Measurements from ENCODE around the gene PTGFRN. TPM values are rescaled to one million over a fixed set of nuclear protein-coding genes. Genes with fewer than 3 reads are reported as not detected.

Gene PTGFRN
- total RNA-seq, 8 experiments from 2014 or later = 30.3 to 246 (median 88.4) TPM

DNA sequence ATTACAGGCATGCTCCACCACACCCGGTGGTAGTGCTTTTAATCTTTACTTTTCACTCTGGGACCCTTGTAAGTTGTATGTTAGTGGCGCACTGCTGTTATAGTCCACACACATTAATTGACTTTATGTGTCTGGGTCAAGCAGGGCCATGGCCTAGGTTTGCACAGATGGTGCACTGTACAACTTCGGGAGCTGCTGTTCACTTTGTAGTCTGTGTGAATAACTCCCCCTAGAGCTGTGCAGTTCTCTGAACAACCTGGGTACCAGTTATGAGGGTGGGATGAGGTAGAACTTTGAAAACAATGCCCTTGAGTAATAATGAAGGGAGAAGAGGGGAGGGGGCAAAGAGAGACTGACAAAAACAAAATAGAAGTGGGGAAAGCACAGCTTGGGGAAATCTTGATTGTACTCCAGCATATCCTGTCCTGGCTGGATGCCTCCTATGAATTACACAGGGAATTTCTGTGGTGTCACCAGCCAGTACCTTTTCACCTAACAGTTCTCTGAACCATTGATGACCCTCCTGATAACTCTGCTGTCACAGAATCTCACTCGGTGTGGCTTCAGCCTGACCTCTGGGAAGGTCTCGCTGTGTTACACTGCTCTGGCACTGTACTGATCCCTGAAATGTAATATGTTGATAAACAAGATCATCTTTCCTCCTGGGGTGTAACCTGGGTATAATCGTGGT lies 2.2 kb downstream of the PTGFRN start:
- peaks cover 41 to 62% of the 10 kb centered on the region in 2 donors for H3K4me1 ChIP-seq (replicated peaks in 1 of 2)
- 62 to 79% (median 65%) methylated on average over 2 to 6 of the region's 6 CpGs; no CpG with 5 or more reads in 3 of the 10 experiments for WGBS, 10 experiments
- H3K4me3 ChIP-seq = peak overlapping the region in 3 of 5 donors; percentile 63 to 83 (median 66)
- in situ Hi-C loops (cut with MboI; ENCODE audit: low pct_unique_long_range_greater_than_20kb in 2 of 9, low sequenced_read_pairs in 9 of 9, unreplicated experiment in 9 of 9) = loop anchor here in 2 of 9 experiments (25.0 kb wide), 2 partner anchors 100 to 175 kb away; no protein-coding TSS in a partner anchor
- no peak overlapping the region for H3K27ac ChIP-seq
- ATAC-seq (replicated peaks in 6 of 8) = no peak

DNA sequence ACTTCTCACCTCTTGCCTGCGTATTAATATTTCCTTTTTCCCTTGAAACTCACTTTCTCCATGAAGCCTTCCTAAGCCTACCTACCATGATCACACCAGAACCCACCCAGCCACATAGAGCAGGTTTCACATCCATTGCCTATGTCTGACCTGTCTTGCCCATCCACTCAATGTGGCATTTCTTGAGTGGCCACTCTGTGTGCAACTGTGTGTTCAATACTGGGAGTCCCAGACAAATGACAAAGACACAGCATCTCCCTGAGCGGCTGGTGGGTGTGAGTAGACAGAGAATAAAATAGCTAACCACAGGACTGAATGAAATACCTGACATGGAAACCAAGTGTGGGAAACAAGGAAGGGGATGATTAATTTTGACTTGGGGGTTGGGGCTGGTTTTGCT lies 3.1 kb downstream of the PTGFRN start:
- ATAC-seq (replicated peaks in 6 of 8) = no peak
- in situ Hi-C loops (cut with MboI; ENCODE audit: low pct_unique_long_range_greater_than_20kb in 2 of 9, low sequenced_read_pairs in 9 of 9, unreplicated experiment in 9 of 9) = loop anchor here in 2 of 9 experiments (25.0 kb wide), 2 partner anchors 101 to 176 kb away; no protein-coding TSS in a partner anchor
- Histone ChIP-seq H3K27ac (no peak overlapping the region), H3K4me1 (replicated peaks in 1 of 2) (peaks cover 41 to 65% of the 10 kb centered on the region in 2 donors), H3K4me3 (no peak overlapping the region)
- 40 to 100% (median 83%) methylated on average over 1 to 2 of the region's 2 CpGs; no CpG with 5 or more reads in 2 of the 10 experiments for WGBS, 10 experiments

DNA sequence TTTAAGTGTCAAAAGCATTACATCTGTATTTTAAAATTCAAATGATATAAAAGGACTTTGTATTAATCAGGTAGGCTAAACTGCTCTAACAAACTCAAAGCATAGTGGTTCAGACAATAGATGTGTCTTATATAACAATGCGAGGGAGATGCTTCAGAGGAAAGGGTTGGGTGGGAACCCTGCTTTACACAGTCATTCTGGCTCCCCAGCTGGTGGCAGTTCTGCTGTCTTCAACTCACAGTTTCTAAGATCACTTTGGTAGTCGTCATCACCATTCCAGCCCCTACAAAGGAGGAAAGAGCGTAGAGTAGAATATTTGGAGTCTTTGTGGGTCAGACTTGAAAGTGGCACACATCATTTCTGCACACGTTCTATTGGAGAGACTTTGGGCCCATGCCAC lies 4.2 kb downstream of the PTGFRN start:
- H3K4me3 ChIP-seq = no peak overlapping the region
- H3K27ac ChIP-seq = no peak overlapping the region
- ATAC-seq (replicated peaks in 6 of 8) = no peak
- WGBS, 10 experiments = 62 to 100% (median 85%) methylated on average over 1 to 4 of the region's 4 CpGs; no CpG with 5 or more reads in 1 of the 10 experiments
- in situ Hi-C loops (cut with MboI; ENCODE audit: low pct_unique_long_range_greater_than_20kb in 2 of 9, low sequenced_read_pairs in 9 of 9, unreplicated experiment in 9 of 9) = loop anchor here in 2 of 9 experiments (25.0 kb wide), 2 partner anchors 102 to 177 kb away; no protein-coding TSS in a partner anchor
- H3K4me1 ChIP-seq (replicated peaks in 1 of 2) = peaks cover 37 to 62% of the 10 kb centered on the region in 2 donors

DNA sequence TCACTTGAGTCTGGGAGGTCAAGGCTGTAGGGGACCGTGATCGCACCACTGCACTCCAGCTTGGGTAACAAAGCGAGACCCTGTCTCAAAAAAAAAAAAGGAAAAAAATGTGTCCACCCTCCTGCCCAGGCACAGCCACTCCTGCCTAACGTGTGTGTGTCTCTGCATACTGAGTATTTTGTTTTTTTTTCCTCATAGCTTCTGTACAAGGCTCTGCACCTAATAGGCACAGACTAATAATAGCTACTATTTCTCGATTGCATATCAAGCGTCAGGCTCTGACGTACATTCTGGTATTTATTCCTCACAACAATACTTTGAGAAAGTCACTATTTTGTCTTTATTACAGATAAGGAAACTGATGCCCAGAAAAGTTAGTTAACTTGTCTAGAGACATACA lies 5.0 kb downstream of the PTGFRN start:
- Histone ChIP-seq H3K27ac (no peak overlapping the region), H3K4me1 (replicated peaks in 1 of 2) (peaks cover 30 to 56% of the 10 kb centered on the region in 2 donors), H3K4me3 (no peak overlapping the region)
- 73 to 100% (median 94%) methylated on average over 2 to 7 of the region's 7 CpGs for WGBS, 10 experiments
- ATAC-seq (replicated peaks in 6 of 8) = no peak
- in situ Hi-C loops (cut with MboI; ENCODE audit: low pct_unique_long_range_greater_than_20kb in 2 of 9, low sequenced_read_pairs in 9 of 9, unreplicated experiment in 9 of 9) = loop anchor here in 2 of 9 experiments (25.0 kb wide), 2 partner anchors 102 to 177 kb away; no protein-coding TSS in a partner anchor

DNA sequence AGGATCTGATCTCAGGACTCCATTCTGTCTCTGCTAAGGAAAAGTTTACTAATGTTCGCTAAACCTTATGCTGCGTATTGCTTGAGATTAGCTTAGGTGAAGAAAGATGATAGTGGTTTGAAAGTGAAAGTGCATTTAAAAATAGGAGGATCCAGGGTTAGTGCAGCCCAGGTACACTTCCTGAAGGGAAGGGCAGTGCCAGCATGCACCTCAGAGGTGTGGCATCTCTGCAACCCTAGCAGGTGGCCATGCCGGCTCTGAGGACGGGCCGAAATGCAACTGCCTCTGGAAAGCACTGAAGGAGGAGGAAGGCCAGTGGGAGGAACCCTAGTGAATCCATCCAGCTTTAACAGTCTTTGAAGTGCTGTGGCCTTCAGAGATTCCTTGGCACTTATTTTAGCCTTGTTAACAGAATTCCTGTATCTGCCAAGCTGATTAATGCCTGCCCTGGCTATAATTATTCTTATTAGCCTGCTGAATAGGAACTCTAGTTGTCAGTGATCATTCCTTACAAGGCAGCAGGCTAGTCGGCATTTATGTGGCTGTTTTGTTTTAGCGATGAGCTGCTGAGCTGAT lies 5.5 kb downstream of the PTGFRN start:
- in situ Hi-C loops (cut with MboI; ENCODE audit: low pct_unique_long_range_greater_than_20kb in 2 of 9, low sequenced_read_pairs in 9 of 9, unreplicated experiment in 9 of 9) = loop anchor here in 2 of 9 experiments (25.0 kb wide), 2 partner anchors 103 to 178 kb away; no protein-coding TSS in a partner anchor
- peak in 6 of 8 experiments; percentile 4 to 48 (median 38) for ATAC-seq (replicated peaks in 6 of 8)
- no peak overlapping the region for H3K27ac ChIP-seq
- H3K4me1 ChIP-seq (replicated peaks in 1 of 2) = peaks cover 30 to 56% of the 10 kb centered on the region in 2 donors
- WGBS, 10 experiments = 41 to 100% (median 60%) methylated on average over 1 to 7 of the region's 7 CpGs; no CpG with 5 or more reads in 1 of the 10 experiments
- no peak overlapping the region for H3K4me3 ChIP-seq

DNA sequence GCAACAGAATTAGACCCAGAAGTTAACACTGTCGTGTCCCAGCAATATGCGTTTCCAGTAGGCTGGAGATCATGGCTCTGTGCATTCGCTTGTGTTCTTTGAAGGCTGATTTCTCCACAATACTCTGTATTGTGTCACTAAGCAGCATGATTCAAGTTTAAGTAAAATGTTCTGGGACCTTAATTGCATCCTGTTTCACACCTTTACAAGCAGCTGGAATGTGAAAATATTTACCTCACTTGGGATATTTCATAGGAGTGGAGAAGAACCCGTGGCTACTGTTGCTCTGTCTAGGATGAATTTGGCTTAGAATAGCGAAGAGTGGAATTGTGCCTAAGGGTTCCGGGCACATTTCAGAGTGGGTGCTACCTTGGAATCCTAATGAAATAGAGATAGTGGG lies 6.3 kb downstream of the PTGFRN start:
- 66 to 100% (median 79%) methylated on average over 1 to 6 of the region's 6 CpGs; no CpG with 5 or more reads in 2 of the 10 experiments for WGBS, 10 experiments
- H3K27ac ChIP-seq = no peak overlapping the region
- in situ Hi-C loops (cut with MboI; ENCODE audit: low pct_unique_long_range_greater_than_20kb in 2 of 9, low sequenced_read_pairs in 9 of 9, unreplicated experiment in 9 of 9) = loop anchor here in 2 of 9 experiments (25.0 kb wide), 2 partner anchors 104 to 179 kb away; no protein-coding TSS in a partner anchor
- peaks cover 29 to 56% of the 10 kb centered on the region in 2 donors for H3K4me1 ChIP-seq (replicated peaks in 1 of 2)
- no peak overlapping the region for H3K4me3 ChIP-seq
- ATAC-seq (replicated peaks in 6 of 8) = peak in 1 of 8 experiments; percentile 23

DNA sequence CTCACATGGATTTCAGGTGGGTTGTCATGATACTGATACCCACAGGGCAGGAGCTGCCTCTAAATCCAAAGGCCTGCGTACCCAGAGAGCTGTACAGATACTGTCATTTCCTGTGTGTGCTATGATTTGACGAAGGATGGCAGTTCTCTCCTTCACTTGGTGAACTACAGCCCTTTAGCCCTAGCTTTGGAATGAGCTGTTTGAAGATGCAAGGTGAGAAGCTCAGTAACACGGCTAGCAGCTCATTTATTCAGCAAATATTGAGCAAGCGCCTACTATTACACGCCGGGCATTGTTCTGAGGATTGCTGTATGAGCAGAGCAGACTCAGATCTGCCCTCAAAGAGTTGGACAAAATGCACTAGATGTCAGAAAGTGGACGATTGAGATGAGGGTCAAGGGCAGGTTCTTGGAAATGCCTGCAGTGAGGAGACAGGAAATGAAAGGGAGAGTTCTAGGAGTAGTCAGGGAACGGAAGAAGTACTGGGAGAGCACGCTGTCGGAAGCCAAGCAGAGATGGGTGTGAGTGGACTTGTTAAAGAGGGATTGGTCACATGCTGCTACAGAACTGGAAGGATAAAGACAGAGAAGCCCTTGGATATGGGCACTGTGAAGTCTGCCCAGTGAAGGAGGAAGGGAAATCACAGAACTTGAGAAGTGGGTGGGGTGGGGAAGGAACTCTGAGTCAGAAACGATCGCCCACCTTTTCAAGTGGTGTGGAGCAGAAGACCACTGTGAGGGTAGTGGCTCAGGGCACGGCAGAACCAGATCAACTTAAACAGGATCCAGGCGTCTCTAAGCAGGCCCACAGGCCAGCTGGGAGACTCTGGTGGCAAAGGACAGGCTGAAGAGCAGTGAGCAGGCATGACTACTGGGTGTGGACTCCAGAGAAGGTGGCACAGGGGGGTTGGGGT lies 7.1 kb downstream of the PTGFRN start:
- in situ Hi-C loops (cut with MboI; ENCODE audit: low pct_unique_long_range_greater_than_20kb in 2 of 9, low sequenced_read_pairs in 9 of 9, unreplicated experiment in 9 of 9) = loop anchor here in 2 of 9 experiments (25.0 kb wide), 2 partner anchors 104 to 179 kb away; no protein-coding TSS in a partner anchor
- no peak overlapping the region for H3K4me3 ChIP-seq
- peaks cover 22 to 48% of the 10 kb centered on the region in 2 donors for H3K4me1 ChIP-seq (replicated peaks in 1 of 2)
- 41 to 97% (median 90%) methylated on average over 1 to 14 of the region's 14 CpGs; no CpG with 5 or more reads in 1 of the 10 experiments for WGBS, 10 experiments
- H3K27ac ChIP-seq = no peak overlapping the region
- ATAC-seq (replicated peaks in 6 of 8) = peak in 4 of 8 experiments; percentile 10 to 84 (median 66)

DNA sequence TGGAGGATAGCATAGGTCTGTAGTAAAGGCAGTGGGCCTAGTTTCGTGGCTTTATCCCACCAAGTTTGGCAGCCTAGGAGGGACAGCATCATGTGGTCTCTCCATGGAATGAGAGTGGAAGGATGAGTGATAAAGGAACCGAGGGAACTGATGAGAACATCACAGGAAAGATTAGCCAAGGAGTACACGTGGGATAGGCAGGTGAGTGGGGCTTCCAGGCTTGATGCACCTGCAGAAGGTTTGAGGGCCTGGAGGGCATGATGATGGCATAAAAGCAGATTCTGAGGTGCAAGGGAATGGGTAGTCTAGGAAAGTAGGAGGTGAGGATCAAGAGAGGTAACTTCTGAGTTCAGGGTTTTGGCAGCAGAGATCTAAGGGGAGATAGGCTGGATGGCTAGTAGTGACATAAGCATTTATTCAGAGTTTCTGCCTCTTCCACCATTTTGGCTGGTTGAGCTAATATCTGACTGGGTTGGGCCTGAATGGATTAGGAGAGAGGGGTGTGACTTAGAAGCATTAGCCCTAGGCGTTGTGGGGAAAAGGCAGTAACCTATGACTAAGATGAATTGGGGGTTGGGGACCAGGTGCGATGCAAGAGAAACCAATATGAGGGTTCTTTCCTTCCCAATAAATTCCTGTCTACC lies 9.1 kb downstream of the PTGFRN start:
- ATAC-seq (replicated peaks in 6 of 8) = peak in 3 of 8 experiments; percentile 10 to 45 (median 38)
- Histone ChIP-seq H3K27ac (no peak overlapping the region), H3K4me3 (no peak overlapping the region), H3K4me1 (replicated peaks in 1 of 2) (peaks cover 16 to 30% of the 10 kb centered on the region in 2 donors)
- in situ Hi-C loops (cut with MboI; ENCODE audit: low pct_unique_long_range_greater_than_20kb in 2 of 9, low sequenced_read_pairs in 9 of 9, unreplicated experiment in 9 of 9) = loop anchor here in 2 of 9 experiments (25.0 kb wide), 2 partner anchors 107 to 182 kb away; no protein-coding TSS in a partner anchor
- 76 to 100% (median 89%) methylated on average over 1 to 5 of the region's 5 CpGs; no CpG with 5 or more reads in 2 of the 10 experiments for WGBS, 10 experiments

DNA sequence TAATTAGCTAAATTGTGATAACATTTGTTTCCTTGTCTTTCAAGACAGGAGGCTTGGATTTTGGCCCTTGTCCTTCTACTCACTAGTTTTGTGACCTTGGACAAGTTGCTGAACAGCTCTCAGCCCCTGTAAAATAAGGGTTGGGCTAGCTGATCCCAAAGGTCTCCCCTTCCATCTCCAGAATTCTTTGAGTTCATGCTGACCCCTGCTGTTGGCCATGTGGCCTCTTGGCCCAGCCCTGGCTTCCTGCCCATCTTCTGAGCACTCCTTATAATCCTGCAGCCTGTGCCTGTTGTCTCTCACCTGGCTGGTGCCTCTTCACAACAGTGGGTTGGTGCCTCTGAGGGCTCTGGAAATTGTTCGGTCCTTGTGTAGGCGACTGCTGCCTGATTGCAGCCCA lies 10.1 kb downstream of the PTGFRN start:
- H3K27ac ChIP-seq = no peak overlapping the region
- H3K4me1 ChIP-seq (replicated peaks in 1 of 2) = peaks cover 16 to 24% of the 10 kb centered on the region in 2 donors
- in situ Hi-C loops (cut with MboI; ENCODE audit: low pct_unique_long_range_greater_than_20kb in 2 of 9, low sequenced_read_pairs in 9 of 9, unreplicated experiment in 9 of 9) = loop anchor here in 2 of 9 experiments (25.0 kb wide), 2 partner anchors 108 to 183 kb away; no protein-coding TSS in a partner anchor
- no peak overlapping the region for H3K4me3 ChIP-seq
- no peak for ATAC-seq (replicated peaks in 6 of 8)
- 29 to 100% (median 75%) methylated on average over 1 to 2 of the region's 2 CpGs; no CpG with 5 or more reads in 6 of the 10 experiments for WGBS, 10 experiments

DNA sequence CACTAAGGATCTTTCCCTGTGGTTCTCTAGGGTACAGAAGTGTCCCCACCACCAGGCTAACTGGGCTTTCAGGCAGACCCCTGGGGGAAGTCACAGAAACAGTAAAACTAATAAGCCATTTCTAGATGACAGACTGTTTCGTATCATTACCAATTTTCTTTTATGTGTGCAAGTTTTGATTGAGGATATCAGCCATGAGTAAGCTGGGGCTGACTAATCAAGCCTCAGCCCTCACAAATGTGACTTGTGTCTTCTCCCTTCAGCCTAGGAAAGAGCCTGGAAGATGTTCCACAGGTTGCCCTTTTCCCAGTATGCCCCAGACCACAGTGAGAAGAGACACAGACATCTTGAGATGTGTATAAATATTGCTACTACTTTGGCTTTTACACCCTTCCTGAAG lies 10.5 kb downstream of the PTGFRN start:
- H3K4me3 ChIP-seq = no peak overlapping the region
- in situ Hi-C loops (cut with MboI; ENCODE audit: low pct_unique_long_range_greater_than_20kb in 2 of 9, low sequenced_read_pairs in 9 of 9, unreplicated experiment in 9 of 9) = loop anchor here in 2 of 9 experiments (25.0 kb wide), 2 partner anchors 108 to 183 kb away; no protein-coding TSS in a partner anchor
- 86 to 100% (median 94%) methylated on average over 1 of the region's 1 CpG; no CpG with 5 or more reads in 6 of the 10 experiments for WGBS, 10 experiments
- no peak overlapping the region for H3K27ac ChIP-seq
- no peak for ATAC-seq (replicated peaks in 6 of 8)
- H3K4me1 ChIP-seq (replicated peaks in 1 of 2) = peaks cover 13 to 20% of the 10 kb centered on the region in 2 donors

DNA sequence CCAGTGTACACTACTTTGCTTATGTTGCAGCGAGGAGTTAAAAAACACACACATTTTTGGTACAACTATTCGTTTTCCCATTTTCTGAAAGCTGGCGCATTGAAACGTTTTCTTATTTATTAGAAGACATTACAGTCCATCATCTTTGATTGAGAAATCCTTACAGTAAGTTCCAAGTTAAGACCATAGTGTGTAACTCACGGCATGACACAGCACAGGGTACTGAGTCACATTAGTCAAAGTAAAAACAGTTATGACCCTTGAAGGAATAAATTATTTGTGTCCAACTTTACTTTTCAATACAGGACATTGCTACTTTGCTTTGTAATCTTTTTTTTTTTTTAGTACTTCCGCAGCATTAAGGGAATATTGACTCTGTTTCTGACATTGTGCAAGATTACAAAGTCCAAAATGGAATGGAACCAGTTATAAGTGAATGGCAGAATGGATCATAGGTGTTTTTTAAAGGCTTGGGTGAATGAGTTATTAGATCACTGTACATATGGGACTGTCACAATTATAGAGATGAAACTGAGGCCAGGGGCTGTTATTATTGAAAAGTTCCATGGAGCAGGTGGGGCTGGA lies 11.7 kb downstream of the PTGFRN start:
- WGBS, 10 experiments = 18 to 92% (median 82%) methylated on average over 1 to 6 of the region's 6 CpGs; no CpG with 5 or more reads in 1 of the 10 experiments
- Histone ChIP-seq H3K4me3 (no peak overlapping the region), H3K4me1 (replicated peaks in 1 of 2) (peaks cover 3 to 9% of the 10 kb centered on the region in 2 donors), H3K27ac (no peak overlapping the region)
- ATAC-seq (replicated peaks in 6 of 8) = no peak
- in situ Hi-C loops (cut with MboI; ENCODE audit: low pct_unique_long_range_greater_than_20kb in 2 of 9, low sequenced_read_pairs in 9 of 9, unreplicated experiment in 9 of 9) = loop anchor here in 2 of 9 experiments (25.0 kb wide), 2 partner anchors 109 to 184 kb away; no protein-coding TSS in a partner anchor

All from motor neuron (in vitro differentiated cells).